HepG2 (cell line): Measurements from ENCODE around the gene ASTN1. TPM values are rescaled to one million over a fixed set of nuclear protein-coding genes. Genes with fewer than 3 reads are reported as not detected.

Experiments
- ATAC-seq: fragments of 200-7000 bp; cut with Tn5 transposase; 3 replicates; pipeline ENCODE4 v1.9.1; 2020; ENCODE audit warnings: mild to moderate bottlenecking, moderate library complexity
- BruUV-seq: library from RNA; stranded (reverse); fragments of 400-500 nt; replicated peaks from 2 replicates; lab custom pipeline; 2021; lab: Mats Ljungman, UMichigan
- CTCF ChIA-PET: fragments of 300-600 bp; formaldehyde crosslinking; extraction: SDS; loops from one replicate; lab custom pipeline; 2021; ENCODE audit warnings: low total read pairs, inconsistent platforms, low intra/inter-chr PET ratio; lab: Yijun Ruan, JAX
- POLR2A ChIA-PET: fragments of 350-600 bp; sonication (Branson Sonifier 250); formaldehyde crosslinking; loops from one replicate; lab custom pipeline; 2020; ENCODE audit warnings: antibody characterized with exemption, inconsistent platforms; lab: Yijun Ruan, JAX
- DNase-seq: peaks from one replicate; pipeline ENCODE4 v3.0.0-alpha.2; 2015; ENCODE audit warnings: low spot score
- FAIRE-seq: peaks from 3 replicates; lab custom pipeline; 2011; peaks lifted over from hg19 to GRCh38; lab: Jason Lieb, UNC
- H2AFZ ChIP-seq: one replicate; pipeline ENCODE4 v1.6.1; 2011; ENCODE audit warnings: low read length, inconsistent platforms
- H3K27ac ChIP-seq: fragments of 300-600 bp; 3 replicates; pipeline ENCODE4 v1.8.0; 2011; ENCODE audit warnings: mixed run types, mild to moderate bottlenecking, mixed read lengths, low read length, inconsistent platforms; ENCODE audit not compliant: insufficient read depth; ENCODE audit errors: extremely low read length
- H3K27me3 ChIP-seq, 2 experiments: fragments of 200-600 bp in 1 of 2; 2 replicates in 1 of 2; 3 replicates in 1 of 2; pipeline versions ENCODE4 v1.6.0 to v1.8.0; 2011; ENCODE audit warnings: low read length in 2 of 2, mild to moderate bottlenecking in 2 of 2, moderate library complexity in 2 of 2, inconsistent platforms in 1 of 2; ENCODE audit not compliant: insufficient read depth in 2 of 2, control insufficient read depth in 1 of 2
- H3K36me3 ChIP-seq, 2 experiments: fragments of 200-600 bp in 1 of 2; replicated peaks in 1 of 2; 2 replicates in 1 of 2; 3 replicates in 1 of 2; pipeline versions ENCODE4 v1.5.1 to v1.8.0; 2011; ENCODE audit warnings: low read length in 2 of 2, inconsistent platforms in 1 of 2; ENCODE audit not compliant: insufficient read depth in 2 of 2, control insufficient read depth in 1 of 2
- H3K4me1 ChIP-seq: 2 replicates; pipeline ENCODE4 v1.5.1; 2012; ENCODE audit warnings: low read length, inconsistent platforms; ENCODE audit not compliant: insufficient read depth
- H3K4me2 ChIP-seq: 2 replicates; pipeline ENCODE4 v1.6.0; 2011; ENCODE audit warnings: low read depth, low read length, inconsistent platforms
- H3K4me3 ChIP-seq, 3 experiments: fragments of 200-600 bp in 1 of 3; sonication (generic), shearing (Covaris generic) in 1 of 3; replicated peaks in 1 of 3; 2 replicates each; pipeline ENCODE4 v1.5.1; 2011 to 2016; ENCODE audit warnings: low read length in 3 of 3, inconsistent platforms in 2 of 3, low read depth in 2 of 3, mild to moderate bottlenecking in 2 of 3, control low read depth in 1 of 3, mixed read lengths in 1 of 3; ENCODE audit not compliant: insufficient read depth in 1 of 3
- H3K79me2 ChIP-seq: one replicate; pipeline ENCODE4 v1.6.1; 2011; ENCODE audit warnings: low read length, inconsistent platforms; ENCODE audit not compliant: insufficient read depth
- H3K9ac ChIP-seq: 2 replicates; pipeline ENCODE4 v1.6.0; 2011; ENCODE audit warnings: mild to moderate bottlenecking, low read depth, low read length, inconsistent platforms; ENCODE audit not compliant: insufficient read depth
- H3K9me3 ChIP-seq: 2 replicates; pipeline ENCODE4 v1.5.1; 2012; ENCODE audit warnings: mild to moderate bottlenecking, low read length
- H4K20me1 ChIP-seq: 2 replicates; pipeline ENCODE4 v1.6.0; 2011; ENCODE audit warnings: inconsistent platforms, mild to moderate bottlenecking, low read length, moderate library complexity; ENCODE audit not compliant: insufficient read depth
- FOSL1 ChIP-seq: sonication (generic); formaldehyde crosslinking; IDR thresholded peaks from 2 replicates; pipeline ENCODE4 v1.9.0; 2021; ENCODE audit warnings: missing genetic modification reagents, borderline replicate concordance
- HHEX ChIP-seq: IDR thresholded peaks from 2 replicates; pipeline ENCODE4 v1.6.1; 2016; ENCODE audit warnings: control low read depth
- HNF4G ChIP-seq, 2 experiments: sonication (generic) in 1 of 2; formaldehyde crosslinking in 1 of 2; IDR thresholded peaks; 2 replicates each; pipeline versions ENCODE4 v1.4.0 to v1.6.1; 2011 to 2020; ENCODE audit warnings: borderline replicate concordance in 2 of 2, low read depth in 2 of 2, mild to moderate bottlenecking in 2 of 2, low read length in 1 of 2, missing genetic modification reagents in 1 of 2, moderate library complexity in 1 of 2
- IRF2 ChIP-seq: IDR thresholded peaks from 2 replicates; pipeline ENCODE4 v1.6.1; 2018; ENCODE audit warnings: missing genetic modification reagents, missing compliant biosample characterization
- JUN ChIP-seq: sonication (generic); formaldehyde crosslinking; IDR thresholded peaks from 2 replicates; pipeline ENCODE4 v1.4.0; 2020; ENCODE audit warnings: mild to moderate bottlenecking, missing genetic modification reagents
- POLR2A ChIP-seq, 2 experiments: IDR thresholded peaks; 2 replicates each; pipeline ENCODE4 v1.6.1; 2011; ENCODE audit warnings: low read depth in 2 of 2, low read length in 2 of 2, mild to moderate bottlenecking in 1 of 2, moderate library complexity in 1 of 2; ENCODE audit not compliant: insufficient read depth in 1 of 2
- SSRP1 ChIP-seq: IDR thresholded peaks from 2 replicates; pipeline ENCODE4 v1.6.1; 2016; ENCODE audit warnings: control low read depth
- U2AF2 ChIP-seq: fragments of 200-400 bp; formaldehyde crosslinking; IDR thresholded peaks from 2 replicates; pipeline ENCODE4 v1.6.1; 2017; ENCODE audit warnings: low read depth, mild to moderate bottlenecking, low read length
- ZFP36 ChIP-seq: fragments of 150-350 bp; IDR thresholded peaks from 2 replicates; pipeline ENCODE4 v1.6.1; 2018; ENCODE audit warnings: borderline replicate concordance, low read length, low read depth; ENCODE audit not compliant: partially characterized antibody
- ZNF138 ChIP-seq: sonication (generic); formaldehyde crosslinking; IDR thresholded peaks from 2 replicates; pipeline ENCODE4 v1.5.0; 2020; ENCODE audit warnings: mild to moderate bottlenecking, low read depth, missing genetic modification reagents
- ZNF264 ChIP-seq: sonication (generic); formaldehyde crosslinking; IDR thresholded peaks from 2 replicates; pipeline ENCODE4 v1.4.0; 2020; ENCODE audit warnings: missing genetic modification reagents
- ZNF605 ChIP-seq: sonication (generic); formaldehyde crosslinking; IDR thresholded peaks from 2 replicates; pipeline ENCODE4 v1.8.0; 2022; ENCODE audit warnings: mild to moderate bottlenecking, missing genetic modification reagents
- ZNF678 ChIP-seq: sonication (generic); formaldehyde crosslinking; IDR thresholded peaks from 2 replicates; pipeline ENCODE4 v1.4.0; 2020; ENCODE audit warnings: mild to moderate bottlenecking, missing genetic modification reagents
- ZNF83 ChIP-seq: sonication (generic); formaldehyde crosslinking; IDR thresholded peaks from 2 replicates; pipeline ENCODE4 v1.4.0; 2020; ENCODE audit warnings: missing genetic modification reagents, mild to moderate bottlenecking, borderline replicate concordance
- ZNF839 ChIP-seq: sonication (generic); formaldehyde crosslinking; IDR thresholded peaks from 2 replicates; pipeline ENCODE4 v1.4.0; 2020; ENCODE audit warnings: missing genetic modification reagents, mild to moderate bottlenecking, borderline replicate concordance
- WGBS: methylation state at CpG from one replicate; pipeline ENCODE4 v1.1.6; 2017; ENCODE audit warnings: low lambda C conversion rate; 5-methylcytosine and 5-hydroxymethylcytosine counted together
- in situ Hi-C: cut with HindIII; loops from 2 replicates; pipeline ENCODE4 v1.10.0; 2017; ENCODE audit warnings: low pct_unique_long_range_greater_than_20kb; ENCODE audit not compliant: extremely low pct_ligation_motif_present
- intact Hi-C: fragments of 100-400 bp; cut with micrococcal nuclease; formaldehyde crosslinking; loops from one replicate; pipeline ENCODE4 v1.10.0; 2022; ENCODE audit not compliant: unreplicated experiment
- polyA plus RNA-seq, 8 experiments: library from polyadenylated mRNA; depleted of rRNA in 3 of 8; stranded (reverse) in 7 of 8; unstranded in 1 of 8; fragments of >200 nt; fragmentation: Illumina TruSeq in 4 of 8; extraction: Trizol in 4 of 8; gene quantifications; 2 replicates each; pipeline versions ENCODE4 v1.2.1 to v1.2.3, GENCODE V29; 2011 to 2016; ENCODE audit warnings: low read depth in 4 of 8, missing spikeins in 1 of 8, mixed read lengths in 1 of 8; ENCODE audit not compliant: insufficient read depth in 1 of 8
- total RNA-seq, 5 experiments: library from RNA; depleted of rRNA; stranded (reverse); fragments of >200 nt; fragmentation: Illumina TruSeq; extraction: Trizol; gene quantifications; 2 replicates each; pipeline ENCODE4 v1.2.3, GENCODE V29; 2016; ENCODE audit warnings: low read depth in 1 of 5
- TF ChIP-seq, protein P1 (sequence below): sonication (generic); formaldehyde crosslinking; IDR thresholded peaks from 2 replicates; pipeline ENCODE4 v1.4.0; 2020; ENCODE audit warnings: missing genetic modification reagents, borderline replicate concordance
- TF ChIP-seq, protein P2 (sequence below): sonication (generic); formaldehyde crosslinking; IDR thresholded peaks from 2 replicates; pipeline ENCODE4 v1.5.0; 2020; ENCODE audit warnings: missing genetic modification reagents
- TF ChIP-seq, protein P3 (sequence below): sonication (generic); formaldehyde crosslinking; IDR thresholded peaks from 2 replicates; pipeline ENCODE4 v1.4.0; 2020; ENCODE audit warnings: mild to moderate bottlenecking, missing genetic modification reagents, borderline replicate concordance

ASTN1 gene
- total and polyA plus RNA-seq, 2 of the 13 experiments (the other 11 are each of a cell fraction or from before 2014, with no cell fraction given), result not detected

DNA sequence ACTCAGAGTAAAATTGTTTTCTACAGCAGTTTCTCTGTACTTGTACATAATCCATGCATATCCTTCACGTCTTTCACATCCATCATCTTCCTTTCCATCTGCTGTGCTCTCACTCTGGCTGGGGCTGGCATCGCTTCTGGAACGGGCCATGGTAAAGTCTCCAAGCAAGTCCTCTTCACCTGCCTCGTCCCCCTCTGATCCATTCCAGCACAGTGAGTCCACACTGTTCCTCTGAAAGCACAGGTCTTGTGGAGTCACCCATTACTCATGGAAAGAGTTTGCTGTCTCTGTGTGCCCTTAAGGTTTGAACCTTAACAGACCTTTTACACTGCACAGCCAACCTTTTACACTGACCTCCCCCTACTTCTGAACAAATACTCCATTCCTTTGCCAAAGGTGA is 313.6 kb downstream of the ASTN1 start:
- Histone ChIP-seq H3K9me3 (no peaks in the 10 kb centered on the region), H3K4me2 (no peak overlapping the region), H2AFZ (no peak overlapping the region), H3K79me2 (no peaks in the 10 kb centered on the region), H4K20me1 (no peaks in the 10 kb centered on the region), H3K9ac (no peak overlapping the region), H3K4me1 (no peaks in the 10 kb centered on the region), H3K27ac (no peak overlapping the region), H3K4me3 (no peak overlapping the region)
- POLR2A ChIA-PET, result no interaction called here
- in situ Hi-C loops (no loop called here), intact Hi-C loops (no loop called here)
- DNase-seq (no peak), ATAC-seq (no peak), FAIRE-seq (no peak)
- 14% methylated on average over 4 of the region's 4 CpGs for WGBS
- TF ChIP-seq SSRP1 (CRISPR knock-in tag), result no peak
- TF ChIP-seq ZNF839, result no peak
- TF ChIP-seq, protein P1, sequence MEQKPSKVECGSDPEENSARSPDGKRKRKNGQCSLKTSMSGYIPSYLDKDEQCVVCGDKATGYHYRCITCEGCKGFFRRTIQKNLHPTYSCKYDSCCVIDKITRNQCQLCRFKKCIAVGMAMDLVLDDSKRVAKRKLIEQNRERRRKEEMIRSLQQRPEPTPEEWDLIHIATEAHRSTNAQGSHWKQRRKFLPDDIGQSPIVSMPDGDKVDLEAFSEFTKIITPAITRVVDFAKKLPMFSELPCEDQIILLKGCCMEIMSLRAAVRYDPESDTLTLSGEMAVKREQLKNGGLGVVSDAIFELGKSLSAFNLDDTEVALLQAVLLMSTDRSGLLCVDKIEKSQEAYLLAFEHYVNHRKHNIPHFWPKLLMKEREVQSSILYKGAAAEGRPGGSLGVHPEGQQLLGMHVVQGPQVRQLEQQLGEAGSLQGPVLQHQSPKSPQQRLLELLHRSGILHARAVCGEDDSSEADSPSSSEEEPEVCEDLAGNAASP (CRISPR knock-in tag), result no peak
- no peak for TF ChIP-seq ZNF83 (CRISPR knock-in tag)
- TF ChIP-seq, protein P2, sequence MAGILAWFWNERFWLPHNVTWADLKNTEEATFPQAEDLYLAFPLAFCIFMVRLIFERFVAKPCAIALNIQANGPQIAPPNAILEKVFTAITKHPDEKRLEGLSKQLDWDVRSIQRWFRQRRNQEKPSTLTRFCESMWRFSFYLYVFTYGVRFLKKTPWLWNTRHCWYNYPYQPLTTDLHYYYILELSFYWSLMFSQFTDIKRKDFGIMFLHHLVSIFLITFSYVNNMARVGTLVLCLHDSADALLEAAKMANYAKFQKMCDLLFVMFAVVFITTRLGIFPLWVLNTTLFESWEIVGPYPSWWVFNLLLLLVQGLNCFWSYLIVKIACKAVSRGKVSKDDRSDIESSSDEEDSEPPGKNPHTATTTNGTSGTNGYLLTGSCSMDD (CRISPR knock-in tag), result no peak
- no peak for TF ChIP-seq JUN
- no peak for TF ChIP-seq HHEX
- TF ChIP-seq IRF2 (CRISPR knock-in tag), result no peak
- TF ChIP-seq U2AF2, result no peak
- TF ChIP-seq POLR2A (IDR thresholded peaks at IDR 0.05; ENCODE audit: insufficient read depth in 1 of 2, low read depth in 2 of 2, low read length in 2 of 2), result no peak
- no peak for TF ChIP-seq FOSL1 (CRISPR knock-in tag)
- TF ChIP-seq ZFP36, result no peak
- no peak for TF ChIP-seq HNF4G (IDR thresholded peaks at IDR 0.05; ENCODE audit: borderline replicate concordance, low read depth, low read length)
- no peak for TF ChIP-seq HNF4G (CRISPR knock-in tag; IDR thresholded peaks at IDR 0.05; ENCODE audit: borderline replicate concordance, low read depth)
- TF ChIP-seq ZNF264, result no peak
- TF ChIP-seq, protein P3, sequence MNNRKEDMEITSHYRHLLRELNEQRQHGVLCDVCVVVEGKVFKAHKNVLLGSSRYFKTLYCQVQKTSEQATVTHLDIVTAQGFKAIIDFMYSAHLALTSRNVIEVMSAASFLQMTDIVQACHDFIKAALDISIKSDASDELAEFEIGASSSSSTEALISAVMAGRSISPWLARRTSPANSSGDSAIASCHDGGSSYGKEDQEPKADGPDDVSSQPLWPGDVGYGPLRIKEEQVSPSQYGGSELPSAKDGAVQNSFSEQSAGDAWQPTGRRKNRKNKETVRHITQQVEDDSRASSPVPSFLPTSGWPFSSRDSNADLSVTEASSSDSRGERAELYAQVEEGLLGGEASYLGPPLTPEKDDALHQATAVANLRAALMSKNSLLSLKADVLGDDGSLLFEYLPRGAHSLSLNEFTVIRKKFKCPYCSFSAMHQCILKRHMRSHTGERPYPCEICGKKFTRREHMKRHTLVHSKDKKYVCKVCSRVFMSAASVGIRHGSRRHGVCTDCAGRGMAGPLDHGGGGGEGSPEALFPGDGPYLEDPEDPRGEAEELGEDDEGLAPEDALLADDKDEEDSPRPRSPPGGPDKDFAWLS (CRISPR knock-in tag), result no peak
- no peak for TF ChIP-seq ZNF678 (CRISPR knock-in tag)
- TF ChIP-seq ZNF605 (CRISPR knock-in tag), result no peak
- TF ChIP-seq ZNF138 (CRISPR knock-in tag), result no peak
- TF ChIP-seq, all 625 proteins: peak for 0
- BruUV-seq, result no TSS peak
- CTCF ChIA-PET, result no interaction called here
- no peaks in the 10 kb centered on the region for H3K36me3 ChIP-seq
- no peaks in the 10 kb centered on the region for H3K27me3 ChIP-seq
